ENCODE results near the gene HSPA12B.

The HSPA12B gene

DNA sequence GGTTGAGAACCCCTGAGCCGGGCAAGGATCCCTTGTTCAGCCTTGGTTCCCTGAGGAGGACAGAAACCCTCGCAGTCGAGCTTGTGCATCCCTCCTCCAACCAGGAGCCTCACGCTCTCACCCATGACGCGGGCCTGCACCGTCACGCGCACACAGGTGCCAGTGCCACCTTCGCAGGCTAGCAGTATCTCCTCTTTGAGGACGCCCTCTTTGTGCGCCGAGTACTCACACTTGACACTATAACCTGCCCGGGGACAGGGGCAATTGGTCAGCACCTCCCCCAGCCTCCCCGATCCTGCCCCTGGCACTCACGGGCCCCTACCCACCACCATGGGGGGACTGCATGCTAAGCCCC lies 21.8 kb downstream of the HSPA12B start:
- TF ChIP-seq ZNF8 (CRISPR knock-in tag; IDR thresholded peaks at IDR 0.05) (no peak), CSDC2 (CRISPR knock-in tag; IDR thresholded peaks at IDR 0.05) (no peak), OSR1 (CRISPR knock-in tag; IDR thresholded peaks at IDR 0.05) (no peak), ZFP3 (CRISPR knock-in tag; IDR thresholded peaks at IDR 0.05) (no peak), ISL1 (CRISPR knock-in tag; IDR thresholded peaks at IDR 0.05) (no peak), PPARA (CRISPR knock-in tag; IDR thresholded peaks at IDR 0.05; ENCODE audit: borderline replicate concordance) (no peak), TCF4 (CRISPR knock-in tag; IDR thresholded peaks at IDR 0.05; ENCODE audit: borderline replicate concordance) (no peak), CSRNP3 (CRISPR knock-in tag; IDR thresholded peaks at IDR 0.05) (no peak)
- TF ChIP-seq, protein P1, sequence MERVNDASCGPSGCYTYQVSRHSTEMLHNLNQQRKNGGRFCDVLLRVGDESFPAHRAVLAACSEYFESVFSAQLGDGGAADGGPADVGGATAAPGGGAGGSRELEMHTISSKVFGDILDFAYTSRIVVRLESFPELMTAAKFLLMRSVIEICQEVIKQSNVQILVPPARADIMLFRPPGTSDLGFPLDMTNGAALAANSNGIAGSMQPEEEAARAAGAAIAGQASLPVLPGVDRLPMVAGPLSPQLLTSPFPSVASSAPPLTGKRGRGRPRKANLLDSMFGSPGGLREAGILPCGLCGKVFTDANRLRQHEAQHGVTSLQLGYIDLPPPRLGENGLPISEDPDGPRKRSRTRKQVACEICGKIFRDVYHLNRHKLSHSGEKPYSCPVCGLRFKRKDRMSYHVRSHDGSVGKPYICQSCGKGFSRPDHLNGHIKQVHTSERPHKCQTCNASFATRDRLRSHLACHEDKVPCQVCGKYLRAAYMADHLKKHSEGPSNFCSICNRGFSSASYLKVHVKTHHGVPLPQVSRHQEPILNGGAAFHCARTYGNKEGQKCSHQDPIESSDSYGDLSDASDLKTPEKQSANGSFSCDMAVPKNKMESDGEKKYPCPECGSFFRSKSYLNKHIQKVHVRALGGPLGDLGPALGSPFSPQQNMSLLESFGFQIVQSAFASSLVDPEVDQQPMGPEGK (CRISPR knock-in tag; IDR thresholded peaks at IDR 0.05; ENCODE audit: borderline replicate concordance), result no peak
- ATAC-seq, result no peak

DNA sequence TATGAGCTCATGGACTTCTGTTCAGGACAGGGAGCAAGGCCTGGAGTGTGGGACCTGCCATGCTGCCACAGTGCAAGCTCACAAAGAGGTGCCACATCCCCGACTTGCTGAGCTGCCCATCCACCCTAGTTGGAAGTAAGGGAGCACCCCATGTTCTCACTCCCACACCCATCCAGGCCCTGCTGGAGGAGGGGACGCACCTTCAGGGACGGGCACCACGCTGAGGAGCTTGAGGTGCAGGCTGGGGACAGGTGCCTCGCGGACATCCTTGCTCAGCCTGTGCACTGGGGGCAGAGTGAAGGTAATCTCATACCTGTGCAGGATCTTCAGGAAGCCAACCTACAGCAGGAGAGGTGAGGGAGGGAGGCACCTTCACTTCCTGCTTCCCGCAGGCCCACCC lies 22.8 kb downstream of the HSPA12B start:
- no peak for TF ChIP-seq PPARA (CRISPR knock-in tag; IDR thresholded peaks at IDR 0.05; ENCODE audit: borderline replicate concordance)
- no peak for TF ChIP-seq GLIS3 (CRISPR knock-in tag; IDR thresholded peaks at IDR 0.05)
- no peak for TF ChIP-seq ZC3H10 (CRISPR knock-in tag; IDR thresholded peaks at IDR 0.05)
- no peak for TF ChIP-seq SNAI2 (CRISPR knock-in tag; IDR thresholded peaks at IDR 0.05)
- TF ChIP-seq ZNF565 (CRISPR knock-in tag; conservative IDR thresholded peaks at IDR 0.05; ENCODE audit: low read depth), result no peak
- TF ChIP-seq, protein P2, sequence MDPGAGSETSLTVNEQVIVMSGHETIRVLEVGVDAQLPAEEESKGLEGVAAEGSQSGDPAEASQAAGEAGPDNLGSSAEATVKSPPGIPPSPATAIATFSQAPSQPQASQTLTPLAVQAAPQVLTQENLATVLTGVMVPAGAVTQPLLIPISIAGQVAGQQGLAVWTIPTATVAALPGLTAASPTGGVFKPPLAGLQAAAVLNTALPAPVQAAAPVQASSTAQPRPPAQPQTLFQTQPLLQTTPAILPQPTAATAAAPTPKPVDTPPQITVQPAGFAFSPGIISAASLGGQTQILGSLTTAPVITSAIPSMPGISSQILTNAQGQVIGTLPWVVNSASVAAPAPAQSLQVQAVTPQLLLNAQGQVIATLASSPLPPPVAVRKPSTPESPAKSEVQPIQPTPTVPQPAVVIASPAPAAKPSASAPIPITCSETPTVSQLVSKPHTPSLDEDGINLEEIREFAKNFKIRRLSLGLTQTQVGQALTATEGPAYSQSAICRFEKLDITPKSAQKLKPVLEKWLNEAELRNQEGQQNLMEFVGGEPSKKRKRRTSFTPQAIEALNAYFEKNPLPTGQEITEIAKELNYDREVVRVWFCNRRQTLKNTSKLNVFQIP (CRISPR knock-in tag; IDR thresholded peaks at IDR 0.05; ENCODE audit: borderline replicate concordance, low read depth), result no peak
- no peak for TF ChIP-seq ESRRG (CRISPR knock-in tag; IDR thresholded peaks at IDR 0.05)
- TF ChIP-seq, protein P3, sequence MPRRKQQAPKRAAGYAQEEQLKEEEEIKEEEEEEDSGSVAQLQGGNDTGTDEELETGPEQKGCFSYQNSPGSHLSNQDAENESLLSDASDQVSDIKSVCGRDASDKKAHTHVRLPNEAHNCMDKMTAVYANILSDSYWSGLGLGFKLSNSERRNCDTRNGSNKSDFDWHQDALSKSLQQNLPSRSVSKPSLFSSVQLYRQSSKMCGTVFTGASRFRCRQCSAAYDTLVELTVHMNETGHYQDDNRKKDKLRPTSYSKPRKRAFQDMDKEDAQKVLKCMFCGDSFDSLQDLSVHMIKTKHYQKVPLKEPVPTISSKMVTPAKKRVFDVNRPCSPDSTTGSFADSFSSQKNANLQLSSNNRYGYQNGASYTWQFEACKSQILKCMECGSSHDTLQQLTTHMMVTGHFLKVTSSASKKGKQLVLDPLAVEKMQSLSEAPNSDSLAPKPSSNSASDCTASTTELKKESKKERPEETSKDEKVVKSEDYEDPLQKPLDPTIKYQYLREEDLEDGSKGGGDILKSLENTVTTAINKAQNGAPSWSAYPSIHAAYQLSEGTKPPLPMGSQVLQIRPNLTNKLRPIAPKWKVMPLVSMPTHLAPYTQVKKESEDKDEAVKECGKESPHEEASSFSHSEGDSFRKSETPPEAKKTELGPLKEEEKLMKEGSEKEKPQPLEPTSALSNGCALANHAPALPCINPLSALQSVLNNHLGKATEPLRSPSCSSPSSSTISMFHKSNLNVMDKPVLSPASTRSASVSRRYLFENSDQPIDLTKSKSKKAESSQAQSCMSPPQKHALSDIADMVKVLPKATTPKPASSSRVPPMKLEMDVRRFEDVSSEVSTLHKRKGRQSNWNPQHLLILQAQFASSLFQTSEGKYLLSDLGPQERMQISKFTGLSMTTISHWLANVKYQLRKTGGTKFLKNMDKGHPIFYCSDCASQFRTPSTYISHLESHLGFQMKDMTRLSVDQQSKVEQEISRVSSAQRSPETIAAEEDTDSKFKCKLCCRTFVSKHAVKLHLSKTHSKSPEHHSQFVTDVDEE (CRISPR knock-in tag; IDR thresholded peaks at IDR 0.05), result no peak
- TF ChIP-seq TOX (CRISPR knock-in tag; IDR thresholded peaks at IDR 0.05; ENCODE audit: borderline replicate concordance), result no peak
- no peak for TF ChIP-seq TCF4 (CRISPR knock-in tag; IDR thresholded peaks at IDR 0.05; ENCODE audit: borderline replicate concordance)
- TF ChIP-seq ZFP3 (CRISPR knock-in tag; IDR thresholded peaks at IDR 0.05), result no peak
- no peak for TF ChIP-seq RARB (CRISPR knock-in tag; IDR thresholded peaks at IDR 0.05)
- no peak for TF ChIP-seq CSRNP3 (CRISPR knock-in tag; IDR thresholded peaks at IDR 0.05)
- TF ChIP-seq BACH2 (CRISPR knock-in tag; IDR thresholded peaks at IDR 0.05; ENCODE audit: borderline replicate concordance), result no peak
- TF ChIP-seq OSR1 (CRISPR knock-in tag; IDR thresholded peaks at IDR 0.05), result no peak
- TF ChIP-seq ZNF70 (CRISPR knock-in tag; IDR thresholded peaks at IDR 0.05), result no peak
- TF ChIP-seq ZNF8 (CRISPR knock-in tag; IDR thresholded peaks at IDR 0.05), result no peak
- no peak for TF ChIP-seq ARNTL (CRISPR knock-in tag; IDR thresholded peaks at IDR 0.05; ENCODE audit: borderline replicate concordance, low read depth)
- TF ChIP-seq, protein P4, sequence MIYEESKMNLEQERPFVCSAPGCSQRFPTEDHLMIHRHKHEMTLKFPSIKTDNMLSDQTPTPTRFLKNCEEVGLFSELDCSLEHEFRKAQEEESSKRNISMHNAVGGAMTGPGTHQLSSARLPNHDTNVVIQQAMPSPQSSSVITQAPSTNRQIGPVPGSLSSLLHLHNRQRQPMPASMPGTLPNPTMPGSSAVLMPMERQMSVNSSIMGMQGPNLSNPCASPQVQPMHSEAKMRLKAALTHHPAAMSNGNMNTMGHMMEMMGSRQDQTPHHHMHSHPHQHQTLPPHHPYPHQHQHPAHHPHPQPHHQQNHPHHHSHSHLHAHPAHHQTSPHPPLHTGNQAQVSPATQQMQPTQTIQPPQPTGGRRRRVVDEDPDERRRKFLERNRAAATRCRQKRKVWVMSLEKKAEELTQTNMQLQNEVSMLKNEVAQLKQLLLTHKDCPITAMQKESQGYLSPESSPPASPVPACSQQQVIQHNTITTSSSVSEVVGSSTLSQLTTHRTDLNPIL (CRISPR knock-in tag; IDR thresholded peaks at IDR 0.05; ENCODE audit: low read depth), result no peak
- no peak for TF ChIP-seq ZFP30 (CRISPR knock-in tag; IDR thresholded peaks at IDR 0.05)
- ATAC-seq, result no peak

All from SK-N-SH treated with all-trans-retinoic acid at 6 μM for 48 hours (cell line).